Hematopoietic multipotent progenitor cell treated with erythropoietin and hydrocortisone succinate and interleukin-3 and kit ligand, for 4 days (in vitro differentiated cells): ENCODE data around the gene ZNF425.
"Not testable (repeated sequence)": the region's sequence is repeated elsewhere in the genome, so short reads cannot be mapped to it uniquely, and the experiment has no call there.

Experiments
- DNase-seq: peaks from one replicate; pipeline ENCODE4 v3.0.0-alpha.2; 2015

Gene ZNF425

DNA sequence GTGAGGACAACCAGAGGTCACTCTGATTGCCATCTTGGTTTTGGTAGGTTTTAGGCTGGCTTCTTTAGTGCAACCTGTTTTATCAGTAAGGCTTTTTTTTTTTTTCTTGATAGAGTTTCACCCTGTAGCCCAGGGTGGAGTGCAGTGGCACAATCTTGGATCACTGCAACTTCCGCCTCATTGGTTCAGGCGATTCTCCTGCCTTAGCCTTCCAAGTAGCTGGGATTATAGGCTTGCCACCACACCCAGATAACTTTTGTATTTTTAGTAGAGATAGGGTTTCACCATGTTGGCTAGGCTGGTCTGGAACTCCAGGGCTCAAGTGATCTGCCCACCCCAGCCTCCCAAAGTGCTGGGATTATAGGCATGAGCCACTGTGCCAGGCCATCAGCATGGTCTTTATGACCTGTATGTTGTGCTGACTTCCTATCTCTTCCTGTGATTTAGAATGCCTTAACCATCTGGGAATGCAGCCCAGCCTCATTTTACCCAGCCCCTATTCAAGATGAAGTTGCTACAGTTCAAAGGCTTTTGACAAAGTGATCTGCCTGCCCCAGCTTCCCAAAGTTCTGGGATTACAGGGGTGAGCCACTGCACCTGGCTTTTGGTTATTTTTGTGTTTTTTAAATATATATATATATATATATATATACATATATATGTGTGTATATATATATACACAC is 7.0 kb upstream of the ZNF425 start:
- peak; percentile 42 for DNase-seq

DNA sequence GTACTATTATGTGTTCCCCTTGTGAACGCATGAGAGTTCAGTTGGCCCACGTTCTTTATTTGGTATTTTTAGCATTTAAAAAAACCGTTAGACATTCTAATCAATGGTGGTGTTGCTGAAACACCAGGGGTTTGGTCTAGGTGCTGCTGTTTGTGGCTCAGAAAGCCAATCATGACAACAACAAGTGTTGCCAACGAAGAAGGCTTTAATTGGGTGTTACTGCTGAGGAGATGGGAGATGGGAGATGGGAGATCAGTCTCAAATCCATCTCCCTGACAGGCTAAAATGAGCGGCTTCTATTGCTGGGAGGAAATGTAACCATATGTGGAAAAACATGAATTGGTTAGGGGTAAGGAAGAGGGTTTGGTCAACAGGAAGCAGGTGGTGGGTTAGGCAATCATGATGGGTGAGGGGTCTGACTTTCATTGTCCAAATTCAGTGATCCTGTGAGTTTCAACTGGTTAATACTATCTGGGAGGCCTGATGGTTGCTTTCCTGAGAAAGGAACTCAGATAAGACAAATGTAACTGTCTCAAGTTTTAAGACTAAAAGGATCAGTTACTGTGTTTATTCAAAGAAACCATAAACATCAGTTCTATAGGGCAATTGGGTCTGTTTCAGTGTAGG is 4.6 kb upstream of the ZNF425 start:
- DNase-seq: peak; percentile 19

DNA sequence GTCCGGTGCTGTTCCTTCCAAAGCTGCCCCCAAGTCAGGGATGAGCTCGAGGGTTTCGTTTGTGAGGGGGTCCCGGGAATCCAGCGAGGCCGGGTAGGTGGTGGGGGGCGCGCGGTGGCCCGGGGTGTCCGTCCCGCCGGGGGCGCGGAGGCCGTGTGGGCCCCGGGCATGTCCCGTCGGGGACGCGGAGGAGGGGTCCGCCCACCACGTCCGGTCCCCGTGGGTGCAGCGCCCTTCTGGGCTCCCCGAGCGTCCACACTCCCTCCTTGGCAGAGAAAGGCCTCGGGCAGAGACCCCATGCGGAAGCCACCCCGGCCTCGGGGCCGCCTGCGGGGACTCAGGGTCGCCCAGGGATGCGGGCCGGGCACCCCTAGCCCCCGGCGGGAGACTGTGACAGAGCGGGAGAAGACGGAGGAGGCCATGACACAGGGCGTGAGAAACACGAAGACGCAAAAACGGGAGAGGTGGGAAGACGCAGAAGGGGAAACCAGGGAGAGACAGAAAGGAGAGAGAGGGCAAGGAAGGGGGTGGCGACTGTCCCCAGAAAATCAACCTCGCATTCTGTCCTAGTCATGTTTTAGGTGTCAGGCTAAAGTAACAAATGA is 640 bp upstream of the ZNF425 start:
- DNase-seq: peak; percentile 83

DNA sequence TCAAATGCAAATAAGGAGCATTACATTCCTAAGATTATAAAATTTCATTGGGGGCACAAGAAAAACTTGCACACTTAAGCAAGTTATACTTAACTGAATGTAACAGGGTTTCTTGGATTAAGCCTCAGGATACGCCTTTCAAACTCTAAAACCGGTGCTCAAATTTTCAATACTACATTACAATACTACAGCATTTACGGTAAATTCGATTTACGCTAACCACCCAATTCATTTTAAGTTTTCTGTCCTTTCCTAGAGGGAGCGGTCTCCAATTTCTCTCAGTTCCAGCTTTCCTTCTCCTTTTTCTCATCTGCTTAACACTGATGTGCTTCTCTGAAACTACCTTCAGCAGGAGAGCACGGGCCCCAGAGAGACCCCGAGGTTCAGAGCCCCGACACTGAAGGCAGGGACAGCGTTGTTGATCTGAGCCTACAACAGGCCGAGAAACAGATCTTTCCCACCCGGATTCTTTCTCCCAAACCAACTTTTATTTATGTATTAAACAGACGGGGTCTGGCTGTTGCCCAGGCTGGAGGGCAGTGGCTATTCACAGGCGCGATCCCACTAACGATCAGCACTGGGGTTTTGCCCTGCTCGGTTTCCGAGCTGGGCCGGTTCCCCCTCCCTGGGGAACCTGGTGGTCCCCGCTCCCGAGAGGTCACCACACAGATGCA is 798 bp downstream of the ZNF425 start:
- no peak for DNase-seq

DNA sequence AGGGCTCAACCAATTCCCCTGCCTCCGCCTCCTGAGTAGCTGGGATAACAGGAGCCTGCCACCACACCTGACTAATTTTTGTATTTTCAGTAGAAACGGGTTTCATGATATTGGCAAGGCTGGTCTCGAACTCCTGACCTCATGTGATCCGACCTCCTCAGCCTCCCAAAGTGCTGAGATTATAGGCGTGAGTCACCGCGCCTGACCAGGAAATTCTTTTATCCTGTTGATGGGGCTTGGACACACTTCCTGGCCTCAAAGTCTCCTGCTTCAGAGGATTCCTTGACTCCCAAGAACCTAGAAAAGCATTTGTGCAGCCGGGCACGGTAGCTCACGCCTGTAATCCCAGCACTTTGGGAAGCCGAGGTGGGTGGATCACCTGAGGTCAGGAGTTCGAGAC is 16.2 kb downstream of the ZNF425 start:
- no peak for DNase-seq

DNA sequence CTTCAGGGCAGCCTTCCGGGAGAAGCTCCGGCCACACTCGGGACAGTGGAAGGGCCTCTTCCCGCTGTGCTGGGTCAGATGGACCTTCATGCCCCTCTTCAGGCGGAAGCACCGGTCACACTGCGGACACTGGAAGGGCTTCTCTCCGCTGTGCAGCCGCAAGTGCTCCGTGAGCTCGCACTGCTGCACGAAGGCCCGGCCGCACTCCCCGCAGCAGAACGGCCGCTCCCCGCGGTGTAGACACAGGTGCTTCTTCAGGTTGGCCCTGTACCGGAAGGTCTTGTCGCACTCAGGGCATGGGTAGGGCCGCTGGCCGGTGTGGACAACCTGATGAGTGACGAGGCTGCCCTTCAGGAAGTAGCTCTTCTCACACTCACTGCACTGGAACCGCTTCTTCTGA is 21.4 kb downstream of the ZNF425 start:
- DNase-seq: no peak

DNA sequence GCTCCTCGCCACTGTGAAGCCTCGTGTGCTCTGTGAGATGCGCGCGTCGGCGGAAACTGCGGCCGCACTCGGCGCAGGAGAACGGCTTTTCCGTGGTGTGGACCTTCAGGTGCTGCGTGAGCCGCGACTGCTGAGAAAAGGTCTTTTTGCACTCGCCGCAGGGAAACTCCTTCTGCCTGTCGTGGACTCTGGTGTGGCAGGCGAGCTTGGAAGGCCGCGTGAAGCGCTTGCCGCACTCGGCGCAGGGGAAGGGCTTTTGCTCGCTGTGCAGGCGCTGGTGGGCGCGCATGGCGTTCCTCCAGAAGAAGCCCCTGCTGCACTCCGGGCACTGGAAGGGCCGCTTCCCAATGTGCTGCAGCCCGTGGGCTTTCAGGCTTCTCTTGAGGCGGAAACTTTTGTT is 21.9 kb downstream of the ZNF425 start:
- DNase-seq: no peak

DNA sequence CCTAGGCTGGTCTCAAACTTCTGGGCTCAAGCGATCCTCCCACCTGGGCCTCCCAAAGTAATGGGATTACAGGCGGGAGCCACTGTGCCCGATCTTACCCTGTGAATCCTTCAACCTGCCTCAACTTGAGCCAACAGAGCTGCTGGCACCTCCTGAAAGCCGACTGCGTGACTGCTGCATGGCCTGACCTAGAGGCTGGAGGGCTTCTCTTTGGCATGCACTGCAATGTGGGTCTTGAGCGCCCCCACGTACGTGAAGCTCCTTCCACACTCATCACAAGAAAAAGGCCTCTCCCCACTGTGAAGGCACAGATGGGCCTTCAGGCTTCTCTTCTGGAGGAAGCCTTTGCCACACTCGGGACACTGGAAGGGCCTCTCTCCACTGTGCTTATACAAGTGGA is 22.7 kb downstream of the ZNF425 start:
- no peak for DNase-seq

DNA sequence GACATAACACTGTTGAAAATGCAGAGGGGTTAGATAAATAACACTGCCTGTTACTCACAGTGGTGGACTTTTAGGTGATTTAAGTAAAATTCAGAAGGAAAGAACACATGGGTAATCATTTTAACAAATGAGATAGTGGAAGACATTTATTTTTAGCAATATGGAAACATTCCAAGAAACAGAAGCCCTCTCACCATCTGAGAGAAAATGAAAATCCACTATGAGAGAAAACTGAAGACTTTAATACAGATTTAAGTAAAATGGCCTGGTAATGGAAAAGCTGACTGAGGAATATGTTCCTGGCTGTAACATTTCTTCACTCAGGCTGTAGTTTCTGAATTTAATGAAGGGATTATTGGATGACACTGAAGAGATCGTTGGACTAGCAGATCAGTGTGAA is 23.5 kb downstream of the ZNF425 start:
- DNase-seq: no peak

DNA sequence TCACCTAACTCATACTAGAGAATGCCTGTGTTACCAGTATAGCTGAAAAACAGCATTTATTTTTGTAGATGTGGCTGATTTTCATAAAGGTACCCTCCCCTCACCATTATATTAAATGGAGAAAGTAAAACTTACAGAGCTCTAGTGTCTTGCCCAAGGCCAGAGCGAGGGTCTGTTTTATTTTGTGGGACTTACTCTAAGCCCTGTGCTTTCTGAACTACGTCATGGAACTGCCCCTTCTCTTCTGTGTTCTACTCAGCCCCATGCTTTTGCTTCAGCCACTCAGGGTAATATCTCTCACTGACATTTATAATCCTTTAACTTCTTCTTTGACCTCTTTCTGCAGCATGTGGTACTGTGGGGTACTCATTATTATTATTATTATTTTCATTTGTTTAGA is 25.3 kb downstream of the ZNF425 start:
- no peak for DNase-seq

DNA sequence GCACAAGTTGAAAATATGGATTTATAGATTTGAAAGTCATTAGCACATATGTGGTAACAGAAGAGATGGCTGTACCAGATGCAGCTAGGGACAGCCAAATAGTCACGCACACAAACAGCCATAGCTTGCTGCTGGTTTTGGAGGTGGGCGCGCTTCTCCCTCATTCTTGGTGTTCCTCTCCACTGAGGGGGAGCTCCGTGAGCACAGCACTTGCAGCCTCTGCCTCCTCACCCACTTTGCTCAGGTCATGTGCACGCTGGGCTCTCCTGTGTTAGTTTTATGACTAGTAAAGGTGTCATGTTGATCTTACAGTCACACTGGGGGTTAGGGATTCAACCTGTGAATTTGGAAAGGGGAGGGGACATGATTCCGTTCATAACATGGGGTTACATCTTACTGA is 27.1 kb downstream of the ZNF425 start:
- DNase-seq: no peak

DNA sequence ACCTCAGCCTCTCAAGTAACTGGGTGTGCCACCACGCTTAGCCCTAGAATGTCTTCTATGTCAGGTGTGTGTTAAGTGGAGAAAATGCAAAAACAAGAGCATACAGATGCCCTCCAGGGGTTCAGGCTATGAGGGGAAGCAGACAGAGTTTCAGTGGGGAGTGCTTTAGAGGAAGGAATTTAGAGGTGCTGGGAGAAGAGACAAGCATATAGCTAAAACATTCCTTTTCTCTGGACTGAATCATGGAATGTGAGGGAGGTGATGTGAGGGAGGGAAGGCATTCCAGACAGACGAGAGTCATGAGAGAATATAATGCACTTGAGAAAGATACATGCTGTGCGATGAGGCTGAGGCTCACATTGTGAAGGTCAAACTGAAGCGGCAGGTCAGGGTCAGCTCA is 29.0 kb downstream of the ZNF425 start:
- DNase-seq: no peak

DNA sequence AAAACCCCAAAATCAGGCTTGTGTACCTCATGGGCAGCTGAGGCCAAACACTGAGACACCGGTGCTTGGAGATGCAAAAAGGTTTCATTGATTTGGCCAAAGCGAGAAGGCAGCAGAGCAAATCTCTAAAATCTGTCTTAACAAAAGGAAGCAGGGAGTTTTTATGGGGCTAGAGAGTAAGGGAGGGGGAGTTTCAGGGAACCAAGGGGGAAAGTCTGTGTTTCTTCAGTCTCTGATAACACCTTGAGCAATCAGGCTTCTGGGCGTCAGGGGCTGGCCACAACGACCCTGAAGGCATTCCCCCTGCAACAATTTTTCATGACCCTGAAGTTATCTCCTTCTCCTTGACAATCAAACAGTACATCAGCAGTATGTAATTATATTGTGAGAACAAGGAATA is 32.9 kb downstream of the ZNF425 start:
- peak; percentile 56 for DNase-seq

DNA sequence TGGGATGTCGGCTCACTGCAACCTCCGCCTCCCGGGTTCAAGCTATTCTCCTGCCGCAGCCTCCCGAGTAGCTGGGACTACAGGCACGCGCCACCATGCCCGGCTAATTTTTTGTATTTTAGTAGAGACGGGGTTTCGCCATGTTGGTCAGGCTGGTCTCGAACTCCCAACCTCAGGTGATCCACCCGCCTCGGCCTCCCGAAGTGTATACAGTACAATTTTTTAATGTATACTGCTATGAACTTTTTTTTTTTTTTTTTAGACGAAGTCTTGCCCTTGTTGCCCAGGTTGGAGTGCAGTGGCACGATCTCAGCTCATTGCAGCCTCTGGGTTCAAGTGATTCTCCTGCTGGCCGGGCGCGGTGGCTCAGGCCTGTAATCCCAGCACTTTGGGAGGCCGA is 33.9 kb downstream of the ZNF425 start:
- DNase-seq: not testable (repeated sequence)

DNA sequence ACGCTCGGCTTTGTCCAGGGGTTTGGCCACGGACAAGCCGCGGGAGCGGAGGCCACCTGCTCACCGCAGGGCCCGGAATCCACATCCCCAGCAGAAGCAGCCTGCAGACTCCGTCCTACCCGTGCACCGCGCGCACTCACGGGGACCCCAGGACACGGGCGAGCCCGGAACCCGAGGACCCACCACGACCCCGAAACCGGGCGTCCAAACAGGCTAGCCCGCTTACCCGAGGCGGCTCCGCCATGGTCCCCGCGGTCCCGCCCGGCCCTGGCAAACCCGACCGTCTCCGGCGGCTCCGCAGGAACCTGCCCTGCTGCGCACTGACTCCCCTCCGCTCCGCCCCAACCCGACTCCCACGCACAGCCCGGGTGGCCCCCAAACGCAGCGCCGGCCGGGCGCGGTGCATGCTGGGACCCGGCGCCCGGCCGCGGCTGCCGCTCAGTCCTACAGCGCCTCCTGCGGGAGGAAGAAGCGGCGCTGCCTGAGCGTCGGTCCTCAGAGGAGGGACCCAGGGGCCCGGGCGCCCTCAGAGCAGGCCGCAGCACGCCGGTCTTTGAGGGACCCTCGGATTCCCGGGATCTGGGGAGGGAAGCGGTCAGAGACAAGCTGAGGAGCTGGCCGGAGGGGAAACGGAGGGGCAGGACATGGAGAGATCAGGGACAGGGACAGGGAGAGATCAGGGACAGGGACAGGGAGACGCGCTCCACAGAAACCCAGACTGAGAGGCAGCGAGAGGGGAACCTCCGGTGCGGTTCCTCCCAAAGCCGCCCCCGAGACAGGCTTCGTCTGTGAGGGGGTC is 35.5 kb downstream of the ZNF425 start, which contains the start of gene ZNF786:
ZNF786 (minus strand) TSS at position 322 of the 799 bp plus-strand sequence; CDS start at position 244, 78 bp downstream.
- DNase-seq: peak; percentile 97

DNA sequence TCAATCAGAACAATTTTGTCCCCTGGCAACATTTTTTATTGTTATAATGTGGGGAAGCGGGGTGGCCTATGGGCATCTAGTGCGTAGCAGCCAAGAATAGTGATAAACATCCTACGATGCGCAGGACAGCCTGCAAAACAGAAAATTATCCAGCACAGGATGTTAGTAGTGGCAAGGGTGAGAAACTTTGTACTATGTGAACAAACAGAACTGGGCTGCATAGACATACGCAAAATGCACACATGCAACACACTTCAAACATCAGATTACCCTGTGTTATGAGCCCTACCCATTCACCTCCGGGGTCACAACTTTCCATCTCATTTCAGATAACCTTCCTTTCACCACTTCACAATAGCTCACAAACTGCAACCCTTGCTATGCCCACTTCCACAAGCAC is 38.7 kb downstream of the ZNF425 start:
- no peak for DNase-seq

DNA sequence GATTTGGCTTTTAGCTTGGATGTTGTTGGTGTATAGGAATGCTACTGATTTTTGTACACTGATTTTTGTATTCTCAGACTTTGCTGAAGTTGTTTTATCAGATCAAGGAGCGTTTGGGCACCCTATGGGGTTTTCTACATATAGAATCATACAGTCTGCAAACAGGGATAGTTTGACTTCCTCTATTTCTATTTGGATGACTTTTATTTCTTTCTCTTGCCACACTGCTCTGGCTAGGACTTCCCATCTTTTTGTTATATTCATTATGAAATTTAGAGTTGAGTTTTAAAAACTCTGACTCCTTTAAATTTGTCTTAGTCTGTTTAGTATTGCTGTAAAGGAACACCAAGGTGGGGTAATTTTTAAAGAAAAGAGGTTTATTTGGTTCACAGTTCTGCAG is 40.3 kb downstream of the ZNF425 start:
- DNase-seq: peak; percentile 45

DNA sequence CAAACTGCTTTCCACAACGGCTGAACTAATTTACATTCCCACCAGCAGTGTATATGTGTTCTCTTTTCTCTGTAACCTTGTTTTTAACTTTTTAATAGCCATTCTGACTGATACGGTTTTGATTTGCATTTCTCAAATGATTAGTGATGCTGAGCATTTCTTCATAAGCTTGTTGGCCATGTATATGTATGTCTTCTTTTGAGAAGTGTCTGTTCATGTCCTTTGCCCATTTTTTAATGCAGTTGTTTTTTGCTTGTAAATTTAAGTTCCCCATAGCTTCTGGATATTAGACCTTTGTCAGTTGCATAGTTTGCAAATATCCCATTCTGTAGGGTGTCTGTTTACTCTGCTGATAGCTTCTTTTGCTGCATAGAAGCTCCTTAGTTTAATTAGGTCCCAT is 41.7 kb downstream of the ZNF425 start:
- no peak for DNase-seq

DNA sequence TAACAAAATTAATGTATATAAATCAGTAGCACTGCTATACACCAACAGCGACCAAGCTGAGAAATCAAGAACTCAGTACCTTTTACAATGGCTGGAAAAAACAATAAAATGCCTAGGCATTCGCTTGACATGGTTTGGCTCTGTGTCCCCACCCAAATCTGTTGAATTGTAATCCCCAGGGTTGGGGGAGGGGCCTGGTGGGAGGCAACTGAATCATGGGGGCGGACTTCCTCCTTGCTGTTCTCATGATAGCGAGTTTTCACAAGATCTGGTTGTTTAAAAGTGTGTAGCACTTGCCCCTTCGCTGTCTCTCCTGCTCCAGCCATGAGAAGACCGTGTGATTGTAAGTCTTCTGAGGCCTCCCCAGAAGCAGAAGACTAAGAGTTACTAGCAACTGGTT is 44.2 kb downstream of the ZNF425 start:
- peak; percentile 44 for DNase-seq

DNA sequence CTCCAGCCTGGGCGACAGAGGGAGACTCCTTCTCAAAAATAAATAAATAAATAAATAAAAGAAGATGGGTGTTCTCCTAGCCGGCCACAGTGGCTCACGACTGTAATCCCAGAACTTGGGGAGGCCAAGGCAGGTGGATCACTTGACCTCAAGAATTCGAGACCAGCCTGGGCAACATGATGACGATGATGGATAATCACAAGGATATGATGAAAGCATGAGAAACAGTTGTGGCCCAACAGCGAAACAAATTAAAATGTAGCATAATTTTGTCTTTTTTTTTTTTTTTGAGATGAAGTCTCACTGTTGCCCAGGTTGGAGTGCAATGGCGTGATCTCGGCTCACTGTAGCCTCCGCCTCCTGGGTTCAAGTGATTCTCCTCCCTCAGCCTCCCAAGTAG is 48.5 kb downstream of the ZNF425 start:
- DNase-seq: no peak

DNA sequence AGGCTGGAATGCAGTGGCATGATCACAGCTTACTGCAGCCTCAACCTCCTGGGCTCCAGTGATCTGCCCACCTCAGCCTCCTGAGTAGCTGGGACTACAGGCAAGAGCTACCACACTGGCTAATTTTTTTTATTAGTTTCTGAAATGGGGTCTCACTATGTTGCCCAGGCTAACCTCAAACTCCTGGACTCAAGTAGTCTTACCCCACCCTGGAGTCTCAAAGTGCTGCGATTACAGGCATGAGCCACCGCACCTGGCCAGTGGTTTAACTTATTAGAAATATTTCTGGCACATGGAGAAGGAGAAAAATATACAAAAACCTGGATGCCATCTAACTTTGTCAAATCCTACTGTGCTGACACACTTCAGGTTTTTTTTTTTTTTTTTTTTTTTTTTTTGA is 50.8 kb downstream of the ZNF425 start:
- no peak for DNase-seq

DNA sequence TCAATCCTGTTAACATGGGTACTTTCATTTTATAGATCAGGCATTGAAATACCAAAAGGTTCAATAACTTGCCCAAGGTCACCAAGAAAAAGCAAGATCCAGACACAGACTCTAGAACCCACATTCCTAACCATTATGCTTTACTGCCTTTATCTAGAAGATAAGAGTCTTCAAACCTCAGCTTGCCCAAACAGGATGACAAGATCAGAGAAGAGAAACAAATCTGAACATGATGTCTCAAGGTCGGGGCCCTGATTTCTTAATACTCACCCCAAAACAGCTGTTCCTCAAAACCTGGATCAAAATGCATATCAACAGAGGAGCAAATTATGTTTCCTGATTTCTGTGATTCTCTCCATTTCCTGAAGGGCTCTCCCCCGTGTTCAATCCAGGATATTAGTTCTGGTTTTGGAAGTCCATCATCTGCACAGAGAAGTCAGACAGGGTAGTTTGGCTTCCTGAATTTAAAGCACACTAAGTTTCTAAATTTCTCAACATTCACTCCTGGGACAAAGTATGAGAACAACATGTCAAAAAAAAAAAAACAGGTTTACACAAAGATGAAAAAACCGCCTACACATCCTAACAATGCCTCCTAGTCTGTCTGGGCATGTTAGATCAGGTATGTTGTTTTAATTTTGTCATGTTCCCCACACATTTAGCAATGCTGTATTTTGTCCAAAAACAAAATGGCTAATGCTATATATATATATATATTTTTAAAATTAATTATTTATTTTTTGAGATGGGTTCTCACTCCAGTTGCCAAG is 51.8 kb downstream of the ZNF425 start:
- DNase-seq: no peak
